ENCODE data around the gene SCAMP3. TPM values are rescaled to one million over a fixed set of nuclear protein-coding genes. Genes with fewer than 3 reads are reported as not detected.
"Not testable (repeated sequence)": the region's sequence is repeated elsewhere in the genome, so short reads cannot be mapped to it uniquely, and the experiment has no call there.

Gene SCAMP3
- total and polyA plus RNA-seq, 5 donors from 2014 or later: 57.3 to 150 (median 133) TPM

GRCh38 chr1:155294520-155295182 lies 32.5 kb upstream of the SCAMP3 start:
- Mint-ChIP-seq H3K4me1 (peaks cover 0 to 4% (median 0%) of the 10 kb centered on the region in 4 donors), H3K27me3 (peaks cover 33% of the 10 kb centered on the region)

GRCh38 chr1:155293086-155293749 lies 31.1 kb upstream of the SCAMP3 start:
- peaks cover 7% of the 10 kb centered on the region for H3K4me1 ChIP-seq (ENCODE audit: control insufficient read depth, insufficient read depth, low read length, poor library complexity, severe bottlenecking)
- peaks cover 0 to 4% (median 0%) of the 10 kb centered on the region in 4 donors for H3K4me1 Mint-ChIP-seq
- ATAC-seq (ENCODE audit: low read depth in 2 of 2) (no peak), DNase-seq (no peak)
- H3K27me3 ChIP-seq (ENCODE audit: control insufficient read depth, insufficient read depth, low read length): peaks cover 7% of the 10 kb centered on the region
- H3K4me3 Mint-ChIP-seq: no peak overlapping the region
- no peak overlapping the region for H3K27ac ChIP-seq (ENCODE audit: insufficient read depth, low read length, poor library complexity, severe bottlenecking)
- no peaks in the 10 kb centered on the region for H3K9me3 ChIP-seq (ENCODE audit: control insufficient read depth in 2 of 2, low read length in 2 of 2)
- H3K27ac Mint-ChIP-seq: no peak overlapping the region
- no peak overlapping the region for H3K4me3 ChIP-seq (ENCODE audit: low read depth, low read length)
- peaks cover 37% of the 10 kb centered on the region for H3K27me3 Mint-ChIP-seq
- H3K36me3 Mint-ChIP-seq: peaks cover 4% of the 10 kb centered on the region
- no peaks in the 10 kb centered on the region for H3K36me3 ChIP-seq (ENCODE audit: control insufficient read depth, insufficient read depth, low read length)
- H3K9me3 Mint-ChIP-seq: peaks cover 0 to 2% (median 0%) of the 10 kb centered on the region in 7 donors

More at GRCh38 chr1:155294520-155295182, 32.5 kb upstream of the SCAMP3 start:
- Histone ChIP-seq H3K27me3 (ENCODE audit: control insufficient read depth, insufficient read depth, low read length) (peaks cover 7% of the 10 kb centered on the region), H3K4me3 (ENCODE audit: low read depth, low read length) (no peak overlapping the region), H3K9me3 (ENCODE audit: control insufficient read depth in 2 of 2, low read length in 2 of 2) (no peaks in the 10 kb centered on the region), H3K27ac (ENCODE audit: insufficient read depth, low read length, poor library complexity, severe bottlenecking) (no peak overlapping the region), H3K36me3 (ENCODE audit: control insufficient read depth, insufficient read depth, low read length) (no peaks in the 10 kb centered on the region), H3K4me1 (ENCODE audit: control insufficient read depth, insufficient read depth, low read length, poor library complexity, severe bottlenecking) (peaks cover 7% of the 10 kb centered on the region)
- Mint-ChIP-seq H3K4me3 (no peak overlapping the region), H3K36me3 (no peaks in the 10 kb centered on the region), H3K27ac (no peak overlapping the region), H3K9me3 (peaks cover 0 to 2% (median 0%) of the 10 kb centered on the region in 7 donors)
- ATAC-seq (ENCODE audit: low read depth in 2 of 2) (no peak), DNase-seq (no peak)

- not testable (repeated sequence) for H3K4me3 Mint-ChIP-seq; H3K36me3 ChIP-seq (ENCODE audit: control insufficient read depth, insufficient read depth, low read length); H3K27ac Mint-ChIP-seq; DNase-seq; H3K9me3 Mint-ChIP-seq; H3K27me3 ChIP-seq (ENCODE audit: control insufficient read depth, insufficient read depth, low read length); H3K4me1 Mint-ChIP-seq; H3K9me3 ChIP-seq (ENCODE audit: control insufficient read depth in 2 of 2, low read length in 2 of 2); H3K4me3 ChIP-seq (ENCODE audit: low read depth, low read length); H3K27ac ChIP-seq (ENCODE audit: insufficient read depth, low read length, poor library complexity, severe bottlenecking); ATAC-seq (ENCODE audit: low read depth in 2 of 2); H3K4me1 ChIP-seq (ENCODE audit: control insufficient read depth, insufficient read depth, low read length, poor library complexity, severe bottlenecking); H3K36me3 Mint-ChIP-seq
- peaks cover 22% of the 10 kb centered on the region for H3K27me3 Mint-ChIP-seq
These were observed 28.8 kb upstream of the SCAMP3 start for GRCh38 chr1:155291006-155291405.

- Histone ChIP-seq H3K4me3 (ENCODE audit: low read depth, low read length) (no peak overlapping the region), H3K27me3 (ENCODE audit: control insufficient read depth, insufficient read depth, low read length) (no peaks in the 10 kb centered on the region), H3K36me3 (ENCODE audit: control insufficient read depth, insufficient read depth, low read length) (no peaks in the 10 kb centered on the region), H3K4me1 (ENCODE audit: control insufficient read depth, insufficient read depth, low read length, poor library complexity, severe bottlenecking) (no peaks in the 10 kb centered on the region), H3K27ac (ENCODE audit: insufficient read depth, low read length, poor library complexity, severe bottlenecking) (no peak overlapping the region), H3K9me3 (ENCODE audit: control insufficient read depth in 2 of 2, low read length in 2 of 2) (no peaks in the 10 kb centered on the region)
- peaks cover 0 to 2% (median 0%) of the 10 kb centered on the region in 7 donors for H3K9me3 Mint-ChIP-seq
- no peak for DNase-seq
- ATAC-seq (ENCODE audit: low read depth in 2 of 2): no peak
- no peaks in the 10 kb centered on the region for H3K4me1 Mint-ChIP-seq
- H3K27ac Mint-ChIP-seq: no peak overlapping the region
- H3K27me3 Mint-ChIP-seq: peaks cover 4% of the 10 kb centered on the region
- peaks cover 4% of the 10 kb centered on the region for H3K36me3 Mint-ChIP-seq
- H3K4me3 Mint-ChIP-seq: no peak overlapping the region
These were observed 25.9 kb upstream of the SCAMP3 start for GRCh38 chr1:155287987-155288543.

- Histone ChIP-seq H3K4me1 (ENCODE audit: control insufficient read depth, insufficient read depth, low read length, poor library complexity, severe bottlenecking) (no peaks in the 10 kb centered on the region), H3K4me3 (ENCODE audit: low read depth, low read length) (no peak overlapping the region), H3K9me3 (ENCODE audit: control insufficient read depth in 2 of 2, low read length in 2 of 2) (no peaks in the 10 kb centered on the region), H3K36me3 (ENCODE audit: control insufficient read depth, insufficient read depth, low read length) (no peaks in the 10 kb centered on the region), H3K27me3 (ENCODE audit: control insufficient read depth, insufficient read depth, low read length) (no peaks in the 10 kb centered on the region), H3K27ac (ENCODE audit: insufficient read depth, low read length, poor library complexity, severe bottlenecking) (no peak overlapping the region)
- Mint-ChIP-seq H3K36me3 (peaks cover 4% of the 10 kb centered on the region), H3K9me3 (peaks cover 0 to 2% (median 0%) of the 10 kb centered on the region in 7 donors), H3K4me3 (no peak overlapping the region), H3K4me1 (no peaks in the 10 kb centered on the region), H3K27me3 (peaks cover 4% of the 10 kb centered on the region), H3K27ac (no peak overlapping the region)
- no peak for ATAC-seq (ENCODE audit: low read depth in 2 of 2)
- DNase-seq: no peak
These were observed 24.4 kb upstream of the SCAMP3 start for GRCh38 chr1:155286544-155286943.

GRCh38 chr1:155285631-155286044 lies 23.5 kb upstream of the SCAMP3 start:
- Histone ChIP-seq H3K27ac (ENCODE audit: insufficient read depth, low read length, poor library complexity, severe bottlenecking) (no peak overlapping the region), H3K4me3 (ENCODE audit: low read depth, low read length) (no peak overlapping the region), H3K9me3 (ENCODE audit: control insufficient read depth in 2 of 2, low read length in 2 of 2) (no peaks in the 10 kb centered on the region), H3K36me3 (ENCODE audit: control insufficient read depth, insufficient read depth, low read length) (no peaks in the 10 kb centered on the region), H3K4me1 (ENCODE audit: control insufficient read depth, insufficient read depth, low read length, poor library complexity, severe bottlenecking) (no peaks in the 10 kb centered on the region), H3K27me3 (ENCODE audit: control insufficient read depth, insufficient read depth, low read length) (no peaks in the 10 kb centered on the region)
- ATAC-seq (ENCODE audit: low read depth in 2 of 2) (no peak), DNase-seq (no peak)
- H3K36me3 Mint-ChIP-seq: peaks cover 4% of the 10 kb centered on the region
- H3K4me1 Mint-ChIP-seq: no peaks in the 10 kb centered on the region
- H3K9me3 Mint-ChIP-seq: no peaks in the 10 kb centered on the region
- no peak overlapping the region for H3K4me3 Mint-ChIP-seq
- H3K27me3 Mint-ChIP-seq: peaks cover 4% of the 10 kb centered on the region
- H3K27ac Mint-ChIP-seq: no peak overlapping the region

GRCh38 chr1:155285063-155285462 lies 22.9 kb upstream of the SCAMP3 start:
- Mint-ChIP-seq H3K27me3 (peaks cover 4% of the 10 kb centered on the region), H3K4me3 (peak overlapping the region in 1 of 4 donors; percentile 43), H3K27ac (no peak overlapping the region), H3K4me1 (no peaks in the 10 kb centered on the region), H3K36me3 (peaks cover 4% of the 10 kb centered on the region), H3K9me3 (no peaks in the 10 kb centered on the region)
- Histone ChIP-seq H3K4me1 (ENCODE audit: control insufficient read depth, insufficient read depth, low read length, poor library complexity, severe bottlenecking) (no peaks in the 10 kb centered on the region), H3K36me3 (ENCODE audit: control insufficient read depth, insufficient read depth, low read length) (no peaks in the 10 kb centered on the region), H3K27ac (ENCODE audit: insufficient read depth, low read length, poor library complexity, severe bottlenecking) (no peak overlapping the region), H3K9me3 (ENCODE audit: control insufficient read depth in 2 of 2, low read length in 2 of 2) (no peaks in the 10 kb centered on the region), H3K27me3 (ENCODE audit: control insufficient read depth, insufficient read depth, low read length) (no peaks in the 10 kb centered on the region), H3K4me3 (ENCODE audit: low read depth, low read length) (no peak overlapping the region)
- no peak for ATAC-seq (ENCODE audit: low read depth in 2 of 2)
- no peak for DNase-seq
